WTC11 (cell line): Measurements from ENCODE around the gene NRBP1. TPM values are rescaled to one million over a fixed set of nuclear protein-coding genes. Genes with fewer than 3 reads are reported as not detected.
A peak's percentile ranks its signal among the peaks of the same experiment; 100 is the strongest.

Source experiments
- CREM ChIP-seq: sonication (generic); formaldehyde crosslinking; IDR thresholded peaks from 2 replicates; pipeline ENCODE4 v1.8.1; 2022; ENCODE audit warnings: mild to moderate bottlenecking, missing genetic modification reagents, moderate library complexity
- E2F1 ChIP-seq: sonication (generic); formaldehyde crosslinking; IDR thresholded peaks from 2 replicates; pipeline ENCODE4 v1.8.0; 2022; ENCODE audit warnings: mild to moderate bottlenecking, missing genetic modification reagents
- E2F5 ChIP-seq: sonication (generic); formaldehyde crosslinking; IDR thresholded peaks from 2 replicates; pipeline ENCODE4 v1.8.1; 2022; ENCODE audit warnings: mild to moderate bottlenecking, moderate library complexity, missing genetic modification reagents
- ELF4 ChIP-seq: sonication (generic); formaldehyde crosslinking; IDR thresholded peaks from 2 replicates; pipeline ENCODE4 v1.8.1; 2022; ENCODE audit warnings: low read depth, mild to moderate bottlenecking, moderate library complexity, missing genetic modification reagents
- EMX1 ChIP-seq: fragments of 250-450 bp; sonication (Bioruptor Pico); IDR thresholded peaks from 2 replicates; pipeline ENCODE4 v1.8.0; 2021; ENCODE audit warnings: mild to moderate bottlenecking
- ERG ChIP-seq: fragments of 250-450 bp; sonication (Bioruptor Pico); IDR thresholded peaks from 2 replicates; pipeline ENCODE4 v1.8.0; 2021; ENCODE audit warnings: mild to moderate bottlenecking
- FOXP1 ChIP-seq: sonication (generic); formaldehyde crosslinking; IDR thresholded peaks from 2 replicates; pipeline ENCODE4 v1.8.0; 2022; ENCODE audit warnings: missing genetic modification reagents, mild to moderate bottlenecking, moderate library complexity, borderline replicate concordance
- GTF2I ChIP-seq: fragments of 250-450 bp; sonication (Bioruptor Pico); conservative IDR thresholded peaks from 2 replicates; pipeline ENCODE4 v1.4.0; 2021; ENCODE audit warnings: mild to moderate bottlenecking
- HMGA2 ChIP-seq: fragments of 250-450 bp; sonication (Bioruptor Pico); IDR thresholded peaks from 2 replicates; pipeline ENCODE4 v1.4.0; 2021; ENCODE audit warnings: mild to moderate bottlenecking, moderate library complexity
- HMGXB4 ChIP-seq: sonication (generic); formaldehyde crosslinking; IDR thresholded peaks from 2 replicates; pipeline ENCODE4 v1.8.1; 2023; ENCODE audit warnings: mild to moderate bottlenecking, moderate library complexity, missing genetic modification reagents
- MAX ChIP-seq: sonication (generic); formaldehyde crosslinking; IDR thresholded peaks from 2 replicates; pipeline ENCODE4 v1.8.0; 2022; ENCODE audit warnings: mild to moderate bottlenecking, missing genetic modification reagents
- MLX ChIP-seq: sonication (generic); formaldehyde crosslinking; IDR thresholded peaks from 2 replicates; pipeline ENCODE4 v1.8.1; 2023; ENCODE audit warnings: mild to moderate bottlenecking, missing genetic modification reagents, moderate library complexity
- MYBL2 ChIP-seq: sonication (generic); formaldehyde crosslinking; IDR thresholded peaks from 2 replicates; pipeline ENCODE4 v1.8.1; 2023; ENCODE audit warnings: mild to moderate bottlenecking, moderate library complexity, missing genetic modification reagents
- NFATC4 ChIP-seq: fragments of 250-450 bp; sonication (Bioruptor Pico); IDR thresholded peaks from 2 replicates; pipeline ENCODE4 v1.9.0; 2021; ENCODE audit warnings: mild to moderate bottlenecking
- NR3C1 ChIP-seq: sonication (generic); formaldehyde crosslinking; conservative IDR thresholded peaks from 2 replicates; pipeline ENCODE4 v1.8.1; 2023; ENCODE audit warnings: low read depth, mild to moderate bottlenecking, missing genetic modification reagents
- PRDM15 ChIP-seq: sonication (generic); formaldehyde crosslinking; IDR thresholded peaks from 2 replicates; pipeline ENCODE4 v1.8.0; 2022; ENCODE audit warnings: missing genetic modification reagents
- PRRX2 ChIP-seq: fragments of 250-450 bp; sonication (Bioruptor Pico); IDR thresholded peaks from 2 replicates; pipeline ENCODE4 v1.8.0; 2021; ENCODE audit warnings: mild to moderate bottlenecking
- SMAD4 ChIP-seq: sonication (generic); formaldehyde crosslinking; IDR thresholded peaks from 2 replicates; pipeline ENCODE4 v1.8.0; 2022; ENCODE audit warnings: mild to moderate bottlenecking, missing genetic modification reagents
- SOX15 ChIP-seq: fragments of 250-450 bp; sonication (Bioruptor Pico); IDR thresholded peaks from 2 replicates; pipeline ENCODE4 v1.9.0; 2021; ENCODE audit warnings: mild to moderate bottlenecking
- SP1 ChIP-seq: sonication (generic); formaldehyde crosslinking; conservative IDR thresholded peaks from 2 replicates; pipeline ENCODE4 v1.8.1; 2022; ENCODE audit warnings: missing genetic modification reagents
- TEAD1 ChIP-seq: sonication (generic); formaldehyde crosslinking; IDR thresholded peaks from 2 replicates; pipeline ENCODE4 v1.8.0; 2022; ENCODE audit warnings: mild to moderate bottlenecking, missing genetic modification reagents
- ZNF121 ChIP-seq: sonication (generic); formaldehyde crosslinking; IDR thresholded peaks from 2 replicates; pipeline ENCODE4 v1.8.0; 2023; ENCODE audit warnings: missing genetic modification reagents
- ZNF232 ChIP-seq: sonication (generic); formaldehyde crosslinking; IDR thresholded peaks from 2 replicates; pipeline ENCODE4 v1.8.0; 2022; ENCODE audit warnings: mild to moderate bottlenecking, missing genetic modification reagents
- ZNF396 ChIP-seq: fragments of 250-450 bp; sonication (Bioruptor Pico); IDR thresholded peaks from 2 replicates; pipeline ENCODE4 v1.8.0; 2021; ENCODE audit warnings: mild to moderate bottlenecking, moderate library complexity, borderline replicate concordance
- ZNF416 ChIP-seq: fragments of 250-450 bp; sonication (Bioruptor Pico); IDR thresholded peaks from 2 replicates; pipeline ENCODE4 v1.9.0; 2021; ENCODE audit warnings: mild to moderate bottlenecking, inconsistent platforms
- ZNF532 ChIP-seq: fragments of 250-450 bp; sonication (Bioruptor Pico); IDR thresholded peaks from 2 replicates; pipeline ENCODE4 v1.9.0; 2021; ENCODE audit warnings: mild to moderate bottlenecking, borderline replicate concordance
- total RNA-seq: library from RNA; stranded (reverse); gene quantifications from 3 replicates; pipeline ENCODE4 v1.2.3, GENCODE V29; 2021

The NRBP1 gene
- total RNA-seq, 1 experiment from 2014 or later = 110 TPM

GRCh38 chr2:27489498-27490397 lies 61.3 kb downstream of the NRBP1 start, which contains the start of gene IFT172 (continued):
- TF ChIP-seq EMX1 (CRISPR knock-in tag) (no peak), SOX15 (CRISPR knock-in tag) (no peak), ERG (CRISPR knock-in tag) (no peak), SMAD4 (CRISPR knock-in tag) (no peak), ELF4 (CRISPR knock-in tag) (no peak), ZNF416 (no peak), MAX (CRISPR knock-in tag) (peak; percentile 86), MYBL2 (CRISPR knock-in tag) (no peak), GTF2I (CRISPR knock-in tag) (no peak), ZNF232 (CRISPR knock-in tag) (no peak), ZNF396 (CRISPR knock-in tag) (no peak), NFATC4 (CRISPR knock-in tag) (no peak), PRRX2 (CRISPR knock-in tag) (no peak), NR3C1 (CRISPR knock-in tag) (no peak), E2F5 (CRISPR knock-in tag) (no peak), SP1 (CRISPR knock-in tag) (peak; percentile 54), PRDM15 (CRISPR knock-in tag) (no peak), E2F1 (CRISPR knock-in tag) (no peak), CREM (peak; percentile 97), TEAD1 (CRISPR knock-in tag) (no peak), HMGA2 (CRISPR knock-in tag) (no peak), HMGXB4 (CRISPR knock-in tag) (no peak), ZNF121 (CRISPR knock-in tag) (no peak), ZNF532 (CRISPR knock-in tag) (no peak), MLX (CRISPR knock-in tag) (no peak), FOXP1 (CRISPR knock-in tag) (no peak)
